Erythroblast (primary cell): ENCODE measurements around the gene ZFYVE1.
A peak's percentile ranks its signal among the peaks of the same experiment; 100 is the strongest.
"Not testable (repeated sequence)": the region's sequence is repeated elsewhere in the genome, so short reads cannot be mapped to it uniquely, and the experiment has no call there.

Source experiments
- DNase-seq, 2 experiments: peaks; one replicate each; lab custom pipeline; 2025; lab: John Stamatoyannopoulos, UW
- GATA1 ChIP-seq: IDR thresholded peaks from 2 replicates; pipeline ENCODE4 v1.6.1; 2011; ENCODE audit warnings: low read depth, mild to moderate bottlenecking, control low read depth, low read length, moderate library complexity
- POLR2A ChIP-seq: IDR thresholded peaks from 2 replicates; pipeline ENCODE4 v1.6.1; 2011; ENCODE audit warnings: mild to moderate bottlenecking, low read length

The ZFYVE1 gene

DNA sequence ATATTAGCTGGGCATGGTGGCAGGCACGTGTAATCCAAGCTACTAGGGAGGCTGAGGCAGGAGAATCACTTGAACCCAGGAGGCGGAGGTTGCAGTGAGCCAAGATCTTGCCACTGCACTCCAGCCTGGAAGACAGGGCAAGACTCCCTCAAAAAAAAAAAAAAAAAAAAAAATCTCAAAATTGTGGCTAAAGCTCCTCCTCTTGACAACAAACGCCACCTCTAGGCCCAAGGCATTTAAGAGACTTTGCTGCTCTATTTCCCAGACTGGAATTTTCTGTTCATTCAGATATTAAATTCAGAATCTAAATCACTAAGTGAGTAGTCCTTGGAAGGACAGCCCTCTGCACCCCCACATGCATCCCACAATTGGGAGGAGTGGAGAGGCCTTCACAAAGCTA is 1.4 kb downstream of the ZFYVE1 start:
- TF ChIP-seq GATA1 (no peak), POLR2A (no peak)
- no peak for DNase-seq

DNA sequence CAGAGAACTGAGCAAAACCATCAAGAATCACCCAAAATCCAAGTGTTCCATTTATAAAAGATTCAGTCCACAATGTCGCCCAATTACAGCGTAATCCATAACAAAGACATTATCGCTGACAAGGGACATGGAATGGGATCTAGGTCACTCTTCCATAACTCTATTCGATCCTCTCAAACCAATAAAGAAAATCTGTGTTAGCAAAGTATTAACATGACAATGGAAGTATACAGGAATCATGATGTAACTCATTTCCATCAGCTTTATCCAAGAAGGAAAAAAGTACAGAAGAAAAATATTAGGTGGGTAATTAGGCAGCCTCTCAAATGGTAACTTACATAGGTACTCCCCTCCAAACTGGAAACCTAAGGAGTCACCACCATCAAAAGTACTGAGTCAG is 4.9 kb downstream of the ZFYVE1 start:
- TF ChIP-seq POLR2A (no peak), GATA1 (no peak)
- DNase-seq, result no peak

DNA sequence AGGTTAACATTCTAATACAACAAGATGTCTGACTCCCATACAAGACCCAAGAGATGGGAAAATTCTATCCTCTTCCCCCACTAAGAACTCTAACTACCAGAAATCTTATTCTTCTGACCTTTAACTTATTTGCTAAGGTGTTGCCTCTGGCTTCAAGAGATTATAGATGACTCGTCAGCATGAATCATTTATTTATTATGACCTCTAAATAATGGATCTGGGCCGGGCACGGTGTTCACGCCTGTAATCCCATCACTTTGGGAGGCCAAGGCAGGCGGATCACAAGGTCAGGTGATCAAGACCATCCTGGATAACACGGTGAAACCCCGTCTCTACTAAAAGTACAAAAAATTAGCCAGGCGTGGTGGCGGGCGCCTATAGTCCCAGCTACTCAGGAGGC is 10.9 kb downstream of the ZFYVE1 start:
- not testable (repeated sequence) for DNase-seq

DNA sequence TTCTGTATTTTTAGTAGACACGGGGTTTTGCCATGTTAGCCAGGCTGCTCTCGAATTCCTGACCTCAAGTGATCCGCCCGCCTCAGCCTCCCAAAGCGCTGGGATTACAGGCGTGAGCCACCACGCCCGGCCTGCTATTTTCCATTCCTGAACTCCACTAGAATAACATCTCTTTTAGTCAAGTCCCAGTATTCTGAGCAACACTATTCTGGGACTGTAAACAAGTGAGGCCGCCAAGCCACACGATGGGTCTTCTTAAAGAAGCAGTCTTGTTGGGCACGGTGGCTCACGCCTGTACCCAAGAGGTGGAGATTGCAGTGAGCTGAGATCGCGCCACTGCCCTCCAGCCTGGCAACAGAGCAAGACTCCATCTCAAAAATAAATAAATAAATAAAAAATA is 11.4 kb downstream of the ZFYVE1 start:
- not testable (repeated sequence) for DNase-seq

DNA sequence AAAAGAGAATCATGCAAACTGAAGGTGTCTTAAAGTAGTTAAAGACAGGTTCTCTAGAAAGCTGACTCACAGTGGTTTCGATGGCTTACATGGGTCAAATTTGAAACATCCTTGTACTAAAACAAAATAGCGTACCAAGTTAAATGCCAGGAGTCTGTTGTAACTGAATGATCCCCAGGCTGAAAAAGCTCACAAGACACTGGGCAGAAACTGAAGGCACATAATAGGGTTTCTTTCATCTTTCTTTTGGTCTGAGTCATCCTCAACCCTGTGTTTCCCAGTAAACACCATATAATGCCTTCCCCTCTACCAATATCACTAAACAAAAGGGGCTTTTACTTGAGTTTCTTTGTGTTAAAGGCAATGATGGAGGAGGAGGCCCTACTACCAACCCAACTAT is 12.8 kb downstream of the ZFYVE1 start:
- DNase-seq, result no peak
- TF ChIP-seq POLR2A, result no peak
- no peak for TF ChIP-seq GATA1

DNA sequence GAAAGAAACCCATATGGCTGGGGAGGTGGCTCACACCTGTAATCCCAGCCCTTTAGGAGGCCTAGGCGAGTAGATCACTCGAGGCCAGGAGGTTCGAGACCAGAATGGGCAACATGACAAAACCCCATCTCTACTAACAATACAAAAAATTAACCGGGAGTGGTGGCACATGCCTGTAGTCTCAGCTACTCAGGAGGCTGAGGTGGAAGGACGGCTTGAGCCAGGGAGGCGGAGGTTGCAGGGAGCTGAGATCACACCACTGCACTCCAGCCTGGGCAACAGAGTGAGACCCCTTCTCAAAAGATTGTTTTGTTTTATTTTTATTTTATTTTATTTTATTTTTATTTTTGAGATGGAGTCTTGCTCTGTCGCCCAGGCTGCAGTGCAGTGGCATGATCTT is 15.7 kb downstream of the ZFYVE1 start:
- DNase-seq, result not testable (repeated sequence)

DNA sequence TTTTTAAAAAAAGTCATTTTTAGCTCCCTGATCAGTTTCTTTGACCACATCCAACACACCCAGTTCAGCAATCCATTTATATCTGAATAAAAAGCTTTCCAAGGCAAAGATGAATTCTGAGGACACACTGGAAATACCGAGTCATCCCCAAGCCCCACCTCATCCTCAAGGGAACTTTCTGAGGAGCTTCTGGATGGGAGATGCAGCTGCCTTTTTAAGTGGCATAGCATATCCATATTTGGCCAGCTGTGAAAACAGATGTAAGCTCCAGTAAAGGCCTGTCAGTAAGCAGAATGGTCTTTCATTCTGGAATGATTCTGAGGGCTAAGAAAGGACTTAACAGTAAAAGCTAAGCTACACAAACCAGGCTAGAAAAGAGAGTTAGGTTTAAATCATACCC is 18.4 kb downstream of the ZFYVE1 start:
- no peak for TF ChIP-seq GATA1
- no peak for TF ChIP-seq POLR2A

DNA sequence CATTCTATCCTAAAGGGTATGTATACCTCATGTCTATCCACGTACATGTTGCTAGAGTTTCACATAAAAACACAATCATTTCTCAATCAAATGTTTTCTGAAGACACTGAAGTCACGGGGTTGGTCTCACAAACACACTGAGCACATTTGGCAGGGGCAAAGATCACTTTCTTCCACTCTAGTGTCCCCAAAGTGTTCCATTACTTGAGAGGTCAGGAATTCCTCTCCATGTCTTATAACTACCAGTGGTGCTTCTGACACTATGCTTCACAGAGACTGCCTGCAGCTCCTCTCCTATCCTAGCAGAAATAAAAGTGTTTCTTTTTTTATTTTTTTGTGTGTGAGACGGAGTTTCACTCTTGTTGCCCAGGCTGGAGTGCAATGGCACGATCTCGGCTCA is 19.1 kb downstream of the ZFYVE1 start:
- DNase-seq, result no peak
- no peak for TF ChIP-seq POLR2A
- no peak for TF ChIP-seq GATA1

More for the DNA sequence above, 18.4 kb downstream of the ZFYVE1 start:
- no peak for DNase-seq

DNA sequence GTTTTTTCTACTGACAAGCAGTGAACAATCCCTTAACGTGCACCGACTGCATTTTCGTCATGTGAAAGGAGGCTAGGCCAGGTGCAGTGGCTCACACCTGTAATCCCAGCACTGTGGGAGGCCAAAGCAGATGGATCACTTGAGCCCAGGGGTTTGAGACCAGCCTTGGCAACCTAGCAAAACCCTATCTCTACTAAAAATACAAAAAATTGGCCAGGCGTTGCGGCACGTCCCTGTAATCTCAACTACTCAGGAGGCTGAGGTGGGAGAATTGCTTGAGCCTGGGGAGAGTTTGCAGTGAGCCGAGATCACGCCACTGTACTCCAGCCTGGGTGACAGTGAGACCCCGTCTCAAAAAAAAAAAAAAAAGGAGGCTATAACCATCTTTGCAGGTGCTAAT is 22.3 kb downstream of the ZFYVE1 start:
- DNase-seq, result peak; percentile 49 to 66

DNA sequence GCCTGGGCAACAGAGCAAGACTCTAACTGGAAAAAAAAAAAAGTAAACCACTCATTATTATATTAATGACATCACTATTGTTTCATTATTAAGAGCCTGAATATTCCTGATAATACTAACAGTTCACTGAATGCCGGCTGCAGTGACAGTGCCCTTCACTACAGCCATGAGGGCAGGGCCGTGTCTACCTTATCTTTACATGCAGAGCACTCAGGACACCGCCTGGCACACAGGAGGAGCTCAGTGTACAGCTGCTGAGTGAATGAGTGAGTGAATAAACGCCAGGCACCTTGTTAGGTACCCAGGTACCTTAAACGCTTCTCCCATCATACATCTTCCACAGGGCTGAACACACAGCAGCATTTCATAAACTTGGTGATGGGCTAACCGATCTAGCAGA is 23.2 kb downstream of the ZFYVE1 start:
- DNase-seq, result peak; percentile 90 to 96
- no peak for TF ChIP-seq POLR2A
- no peak for TF ChIP-seq GATA1

DNA sequence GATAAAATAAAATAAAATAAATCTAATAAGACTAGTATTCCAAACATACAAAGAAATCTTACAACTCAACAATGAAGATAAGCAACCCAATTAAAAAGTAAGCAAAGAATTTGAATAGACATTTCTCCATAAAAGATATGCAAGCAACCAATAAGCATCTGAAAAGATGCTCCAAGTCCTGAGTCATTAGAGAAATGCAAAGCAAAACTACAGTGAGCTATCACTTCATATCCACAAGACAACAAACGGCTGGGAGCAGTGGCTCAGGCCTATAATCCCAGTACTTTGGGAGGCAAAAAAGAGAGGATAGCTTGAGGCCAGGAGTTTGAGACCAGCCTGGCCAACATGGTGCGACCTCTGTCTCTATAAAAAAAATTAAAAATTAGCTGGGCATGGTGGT is 26.8 kb downstream of the ZFYVE1 start:
- TF ChIP-seq POLR2A (no peak), GATA1 (no peak)

DNA sequence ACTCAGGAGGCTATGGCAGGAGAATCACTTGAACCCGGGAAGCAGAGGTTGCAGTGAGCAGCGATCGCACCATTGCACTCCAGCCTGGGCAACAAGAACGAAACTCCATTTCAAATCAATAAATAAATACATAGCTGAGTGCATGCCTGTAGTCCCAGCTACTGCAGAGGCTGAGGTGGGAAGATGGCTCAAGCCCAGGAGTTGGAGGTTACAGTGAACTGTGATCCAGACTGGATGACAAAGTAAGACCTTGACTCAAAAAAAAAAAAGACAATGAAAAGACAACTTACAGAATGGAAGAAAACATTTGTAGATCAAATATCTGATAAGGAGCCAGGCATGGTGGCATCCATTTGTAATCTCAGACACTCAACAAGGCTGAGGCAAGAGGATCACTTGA is 27.6 kb downstream of the ZFYVE1 start:
- DNase-seq, result no peak
- TF ChIP-seq GATA1 (no peak), POLR2A (no peak)

More for the DNA sequence above, 26.8 kb downstream of the ZFYVE1 start:
- DNase-seq, result no peak

DNA sequence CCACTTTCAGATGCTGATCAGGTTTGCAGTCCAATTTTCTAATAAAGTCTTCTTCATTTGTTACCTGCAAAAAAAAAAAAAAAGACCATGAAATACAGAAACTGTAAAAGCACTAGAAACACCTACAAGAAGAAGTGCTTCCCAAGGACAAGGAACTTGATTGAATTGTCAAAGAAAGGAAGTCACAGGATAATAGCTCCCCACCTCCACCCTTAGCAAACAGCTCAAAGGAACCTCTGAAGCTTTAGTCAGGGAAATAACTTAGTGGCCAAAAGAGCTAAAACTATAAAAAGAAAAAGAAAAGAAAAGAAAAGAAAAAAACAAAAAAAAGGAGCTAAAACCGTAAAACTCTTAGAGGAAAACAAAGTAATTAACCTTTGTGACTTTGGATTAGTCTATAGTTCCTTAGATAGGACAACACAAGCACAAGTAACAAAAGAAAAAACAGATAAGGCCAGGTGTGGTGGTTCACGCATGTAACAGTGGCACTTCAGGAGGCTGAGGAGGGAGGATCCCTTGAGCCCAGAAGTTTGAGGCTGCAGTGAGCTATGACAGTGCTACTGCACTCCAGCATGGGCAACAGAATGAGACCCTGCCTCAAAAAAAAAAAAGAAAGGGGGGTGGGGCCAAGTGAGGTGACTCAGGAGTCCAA is 28.5 kb downstream of the ZFYVE1 start:
- TF ChIP-seq POLR2A, result no peak
- no peak for TF ChIP-seq GATA1
- DNase-seq, result no peak

DNA sequence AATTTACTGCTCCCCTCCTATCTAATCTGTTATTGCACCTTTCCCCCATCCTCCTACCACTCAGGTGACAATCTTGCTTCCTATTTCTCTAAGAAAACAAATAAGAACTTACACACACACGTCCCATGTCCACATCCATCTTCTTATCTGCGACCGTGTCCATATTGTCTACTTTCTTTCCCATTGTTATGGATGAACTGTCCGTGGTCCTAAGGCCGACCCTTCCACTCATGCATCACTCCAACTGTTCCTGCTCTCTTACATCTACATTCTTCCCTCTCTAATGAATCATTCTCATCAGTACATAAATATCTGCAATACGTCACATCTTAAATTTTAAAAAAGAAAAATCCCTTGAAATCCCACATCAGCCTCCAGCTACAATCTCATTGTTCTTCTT is 30.0 kb downstream of the ZFYVE1 start:
- no peak for TF ChIP-seq POLR2A
- TF ChIP-seq GATA1, result no peak
- no peak for DNase-seq

DNA sequence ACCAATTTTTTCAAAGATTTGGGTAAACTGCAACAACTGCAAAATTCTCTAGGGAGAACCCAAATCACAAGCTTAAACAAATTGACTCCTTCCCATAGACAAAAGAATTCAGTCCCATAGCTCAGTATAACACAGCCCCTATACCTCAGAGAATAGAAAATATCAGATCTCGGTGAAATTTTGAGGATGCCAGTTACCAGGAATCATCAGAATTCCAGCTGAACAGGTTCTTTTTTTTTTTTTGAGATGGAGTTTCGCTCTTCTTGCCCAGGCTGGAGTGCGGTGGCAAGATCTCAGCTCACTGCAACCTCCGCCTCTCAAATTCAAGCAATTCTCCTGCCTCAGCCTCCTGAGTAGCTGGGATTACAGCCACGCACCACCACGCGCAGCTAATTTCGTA is 36.7 kb downstream of the ZFYVE1 start:
- TF ChIP-seq GATA1 (no peak), POLR2A (no peak)
- DNase-seq, result no peak

DNA sequence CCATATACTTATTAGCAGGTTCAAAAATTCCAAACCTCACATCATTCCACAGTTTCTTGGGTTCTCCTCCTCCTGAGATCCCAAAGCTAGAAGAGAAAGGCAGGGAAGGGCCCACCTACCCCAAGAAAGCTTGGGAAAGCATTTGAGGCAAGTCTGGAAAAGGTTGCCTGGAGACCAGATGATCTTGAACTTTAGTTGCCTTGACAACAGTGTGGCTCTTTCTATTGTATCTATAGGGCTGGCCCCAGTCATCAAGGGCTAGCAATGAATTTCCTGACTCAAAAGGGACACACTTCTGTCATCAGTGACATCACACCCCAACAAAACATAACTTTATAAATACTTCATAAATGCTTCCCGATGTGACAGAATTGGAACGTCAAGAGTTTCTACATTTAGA is 40.0 kb downstream of the ZFYVE1 start:
- TF ChIP-seq POLR2A, result no peak
- TF ChIP-seq GATA1, result no peak
- DNase-seq, result no peak
